Measurements from ENCODE around the gene MAP7D3. TPM values are rescaled to one million over a fixed set of nuclear protein-coding genes. Genes with fewer than 3 reads are reported as not detected.

The MAP7D3 gene
- total RNA-seq, 1 donor from 2014 or later: 10.3 TPM

DNA sequence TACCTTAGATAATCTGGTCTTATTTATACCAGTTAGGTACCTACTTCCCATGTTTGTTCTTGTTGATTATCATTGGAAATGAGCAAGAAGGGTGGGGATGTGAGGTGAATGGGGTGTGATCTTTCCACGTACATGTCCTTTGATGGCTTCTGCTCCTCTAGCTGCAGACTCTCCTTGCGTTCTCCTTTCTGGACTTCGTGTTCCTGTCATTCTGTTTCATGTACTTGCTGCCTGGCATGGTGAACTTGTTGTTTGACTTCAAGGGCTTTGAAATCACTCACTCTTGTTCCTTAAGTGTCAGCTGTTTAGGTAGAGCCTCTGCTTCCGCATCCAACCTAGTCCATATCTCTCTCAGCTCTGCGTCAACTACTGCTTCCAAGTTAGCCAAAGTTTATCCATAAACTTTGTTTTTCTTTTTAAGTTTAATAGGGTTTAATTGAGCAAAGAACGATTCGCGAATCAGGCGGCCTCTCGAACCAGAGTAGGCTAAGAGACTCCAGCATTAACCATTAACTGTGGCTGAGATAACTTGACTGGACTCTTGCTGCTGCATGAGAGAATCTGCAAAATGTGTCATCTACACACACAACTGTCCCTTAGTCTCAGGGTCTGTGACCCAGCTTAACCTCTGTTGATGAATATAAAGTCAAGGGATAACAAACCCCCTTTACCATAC lies 61.0 kb downstream of the MAP7D3 start:
- Mint-ChIP-seq H3K4me1 (ENCODE audit: unreplicated experiment) (no peaks in the 10 kb centered on the region), H3K27me3 (no peaks in the 10 kb centered on the region), H3K36me3 (no peaks in the 10 kb centered on the region), H3K27ac (no peak overlapping the region), H3K9me3 (no peaks in the 10 kb centered on the region), H3K4me3 (no peak overlapping the region)
- DNase-seq (ENCODE audit: extremely low spot score, unreplicated experiment): no peak
- TF ChIP-seq, protein P1, sequence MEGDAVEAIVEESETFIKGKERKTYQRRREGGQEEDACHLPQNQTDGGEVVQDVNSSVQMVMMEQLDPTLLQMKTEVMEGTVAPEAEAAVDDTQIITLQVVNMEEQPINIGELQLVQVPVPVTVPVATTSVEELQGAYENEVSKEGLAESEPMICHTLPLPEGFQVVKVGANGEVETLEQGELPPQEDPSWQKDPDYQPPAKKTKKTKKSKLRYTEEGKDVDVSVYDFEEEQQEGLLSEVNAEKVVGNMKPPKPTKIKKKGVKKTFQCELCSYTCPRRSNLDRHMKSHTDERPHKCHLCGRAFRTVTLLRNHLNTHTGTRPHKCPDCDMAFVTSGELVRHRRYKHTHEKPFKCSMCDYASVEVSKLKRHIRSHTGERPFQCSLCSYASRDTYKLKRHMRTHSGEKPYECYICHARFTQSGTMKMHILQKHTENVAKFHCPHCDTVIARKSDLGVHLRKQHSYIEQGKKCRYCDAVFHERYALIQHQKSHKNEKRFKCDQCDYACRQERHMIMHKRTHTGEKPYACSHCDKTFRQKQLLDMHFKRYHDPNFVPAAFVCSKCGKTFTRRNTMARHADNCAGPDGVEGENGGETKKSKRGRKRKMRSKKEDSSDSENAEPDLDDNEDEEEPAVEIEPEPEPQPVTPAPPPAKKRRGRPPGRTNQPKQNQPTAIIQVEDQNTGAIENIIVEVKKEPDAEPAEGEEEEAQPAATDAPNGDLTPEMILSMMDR (conservative IDR thresholded peaks at IDR 0.05): no peak

DNA sequence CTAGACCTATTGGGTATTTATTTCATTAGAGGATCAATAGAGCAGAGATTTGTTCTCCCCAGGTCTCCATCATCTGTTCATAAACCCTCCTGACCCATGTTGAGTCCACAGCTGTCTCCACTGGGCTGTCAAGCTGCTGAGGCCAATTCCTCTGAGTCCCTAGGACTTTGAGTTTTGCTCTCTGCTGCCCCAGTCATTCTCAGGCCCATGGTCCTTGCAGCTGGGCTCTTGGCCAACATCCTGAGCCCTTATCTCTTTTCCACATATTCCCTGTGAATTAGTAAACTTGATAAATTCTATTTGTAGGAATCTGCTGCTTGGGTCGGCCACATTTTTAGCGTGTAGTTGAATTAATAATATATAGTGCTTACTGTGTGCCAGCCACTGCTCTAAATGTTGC lies 62.0 kb downstream of the MAP7D3 start:
- no peak for DNase-seq (ENCODE audit: extremely low spot score, unreplicated experiment)
- TF ChIP-seq, protein P1 (conservative IDR thresholded peaks at IDR 0.05): no peak
- no peaks in the 10 kb centered on the region for H3K9me3 Mint-ChIP-seq
- no peak overlapping the region for H3K27ac Mint-ChIP-seq
- no peaks in the 10 kb centered on the region for H3K4me1 Mint-ChIP-seq (ENCODE audit: unreplicated experiment)
- no peak overlapping the region for H3K4me3 Mint-ChIP-seq
- H3K27me3 Mint-ChIP-seq: no peaks in the 10 kb centered on the region
- no peaks in the 10 kb centered on the region for H3K36me3 Mint-ChIP-seq

DNA sequence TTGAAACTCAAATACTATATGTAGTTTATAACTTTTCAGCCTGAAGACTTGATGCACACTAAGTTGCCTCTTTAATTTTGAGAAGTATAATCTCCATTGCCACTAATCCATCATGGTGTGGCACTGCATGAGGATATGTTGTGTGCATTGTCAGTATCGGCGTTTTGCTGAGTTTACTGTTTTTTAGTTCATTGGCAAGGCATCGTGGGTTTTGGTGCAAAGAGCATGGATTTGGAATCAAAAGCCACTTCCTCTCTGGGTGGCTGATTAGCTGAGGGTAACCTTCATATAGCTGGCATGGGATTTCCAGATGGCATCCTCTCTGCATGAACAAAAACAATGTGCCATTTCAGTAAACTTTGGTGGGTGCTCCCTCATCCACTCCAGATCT lies 65.2 kb downstream of the MAP7D3 start:
- Mint-ChIP-seq H3K27me3 (no peaks in the 10 kb centered on the region), H3K4me3 (no peak overlapping the region), H3K4me1 (ENCODE audit: unreplicated experiment) (no peaks in the 10 kb centered on the region), H3K36me3 (no peaks in the 10 kb centered on the region), H3K27ac (no peak overlapping the region), H3K9me3 (no peaks in the 10 kb centered on the region)
- TF ChIP-seq, protein P1 (conservative IDR thresholded peaks at IDR 0.05): no peak
- DNase-seq (ENCODE audit: extremely low spot score, unreplicated experiment): no peak

DNA sequence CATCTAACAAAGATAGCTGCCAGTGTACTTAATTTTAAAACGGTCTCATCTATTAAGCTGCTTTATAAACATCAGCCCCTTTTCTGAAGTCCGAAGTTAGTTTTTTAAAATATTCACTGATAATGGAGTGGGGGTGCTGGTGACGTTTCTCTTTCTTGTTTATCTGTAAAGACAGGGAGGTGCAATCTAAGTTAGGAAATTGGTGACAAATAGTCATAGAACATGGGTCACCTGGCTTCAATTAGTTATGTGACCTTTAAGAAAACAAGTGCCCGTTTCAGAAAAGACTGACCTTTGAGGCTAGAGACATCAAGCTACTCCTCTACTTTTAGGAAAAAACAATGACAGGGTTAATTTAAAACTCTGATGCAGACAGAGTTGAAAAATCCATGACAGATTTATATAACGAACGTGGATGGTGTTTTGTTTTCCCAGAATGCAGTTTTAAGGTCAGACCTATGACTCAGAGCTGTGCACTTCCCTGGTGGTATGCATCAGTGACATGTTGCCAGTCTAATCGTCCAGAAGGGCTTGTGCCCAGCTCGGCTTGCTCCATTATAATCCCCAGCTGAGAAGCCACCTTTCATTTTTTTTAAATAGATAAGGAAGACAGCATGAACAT lies 65.7 kb downstream of the MAP7D3 start:
- Mint-ChIP-seq H3K36me3 (no peaks in the 10 kb centered on the region), H3K4me3 (no peak overlapping the region), H3K4me1 (ENCODE audit: unreplicated experiment) (no peaks in the 10 kb centered on the region), H3K27me3 (no peaks in the 10 kb centered on the region), H3K27ac (no peak overlapping the region), H3K9me3 (no peaks in the 10 kb centered on the region)
- TF ChIP-seq, protein P1 (conservative IDR thresholded peaks at IDR 0.05): no peak
- DNase-seq (ENCODE audit: extremely low spot score, unreplicated experiment): no peak

DNA sequence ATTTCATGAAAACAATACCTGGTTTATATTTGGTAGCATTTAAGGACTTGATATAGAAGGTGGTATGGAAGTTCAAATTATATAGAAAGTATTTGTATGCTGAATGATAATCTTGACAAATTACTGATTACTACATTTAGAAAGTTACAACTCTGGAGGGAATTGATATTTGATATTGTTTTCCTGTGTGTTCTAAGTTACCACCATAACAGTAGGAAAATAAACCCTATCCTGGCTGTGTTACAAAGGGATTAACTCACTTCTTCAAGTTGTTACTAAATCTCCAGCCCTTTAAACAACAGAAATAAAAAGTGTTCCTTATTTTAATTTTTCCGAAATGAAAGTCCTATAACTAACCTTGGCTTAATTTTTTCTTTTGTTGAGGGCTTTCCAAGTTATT lies 67.3 kb downstream of the MAP7D3 start:
- no peaks in the 10 kb centered on the region for H3K36me3 Mint-ChIP-seq
- H3K4me3 Mint-ChIP-seq: no peak overlapping the region
- TF ChIP-seq, protein P1 (conservative IDR thresholded peaks at IDR 0.05): no peak
- H3K9me3 Mint-ChIP-seq: no peaks in the 10 kb centered on the region
- no peaks in the 10 kb centered on the region for H3K4me1 Mint-ChIP-seq (ENCODE audit: unreplicated experiment)
- H3K27me3 Mint-ChIP-seq: no peaks in the 10 kb centered on the region
- H3K27ac Mint-ChIP-seq: no peak overlapping the region
- no peak for DNase-seq (ENCODE audit: extremely low spot score, unreplicated experiment)
